Measurements from ENCODE around the gene ADAMTSL2.

DNA sequence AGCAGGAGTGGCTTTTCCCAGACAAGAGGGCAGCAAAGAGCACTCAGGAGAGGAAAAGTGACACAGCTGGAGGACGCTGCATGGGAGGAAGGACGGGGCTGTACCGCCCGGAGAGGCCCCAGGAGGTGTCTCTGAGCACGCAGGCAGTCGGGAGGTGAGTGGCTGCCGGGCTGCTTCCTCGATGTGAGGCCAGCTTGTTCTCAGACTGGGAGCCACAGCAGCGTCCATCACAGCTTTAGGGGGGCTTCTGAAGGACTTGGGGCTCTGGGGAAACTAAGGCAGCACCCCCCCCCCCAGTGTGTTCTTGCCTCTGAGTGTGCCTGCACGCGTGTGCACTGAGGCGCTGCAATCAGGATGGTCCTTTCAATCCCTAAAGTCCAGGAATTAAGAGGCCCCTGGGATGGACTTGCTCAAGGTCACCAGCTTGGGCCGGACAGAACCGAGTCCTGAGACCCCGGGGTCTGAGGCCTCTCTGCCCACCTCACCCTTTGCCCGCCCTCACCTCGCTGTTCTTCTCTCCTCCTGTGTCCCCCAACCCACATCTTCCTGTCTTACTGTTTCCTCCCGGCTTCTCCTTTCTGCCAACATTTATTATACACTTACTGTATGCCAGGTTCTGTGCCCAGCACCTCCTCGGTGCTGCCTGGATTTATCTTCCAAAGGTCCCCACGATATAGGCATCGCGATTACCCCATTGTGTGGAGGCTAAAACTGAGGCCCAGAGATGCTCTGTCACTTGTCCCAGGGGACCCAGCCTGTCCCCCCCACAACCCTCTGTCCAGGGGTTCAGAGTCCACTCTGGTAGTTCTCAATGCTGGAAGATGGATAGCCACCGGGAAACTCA, 41.7 kb downstream of the ADAMTSL2 start:
- TF ChIP-seq, protein P1, sequence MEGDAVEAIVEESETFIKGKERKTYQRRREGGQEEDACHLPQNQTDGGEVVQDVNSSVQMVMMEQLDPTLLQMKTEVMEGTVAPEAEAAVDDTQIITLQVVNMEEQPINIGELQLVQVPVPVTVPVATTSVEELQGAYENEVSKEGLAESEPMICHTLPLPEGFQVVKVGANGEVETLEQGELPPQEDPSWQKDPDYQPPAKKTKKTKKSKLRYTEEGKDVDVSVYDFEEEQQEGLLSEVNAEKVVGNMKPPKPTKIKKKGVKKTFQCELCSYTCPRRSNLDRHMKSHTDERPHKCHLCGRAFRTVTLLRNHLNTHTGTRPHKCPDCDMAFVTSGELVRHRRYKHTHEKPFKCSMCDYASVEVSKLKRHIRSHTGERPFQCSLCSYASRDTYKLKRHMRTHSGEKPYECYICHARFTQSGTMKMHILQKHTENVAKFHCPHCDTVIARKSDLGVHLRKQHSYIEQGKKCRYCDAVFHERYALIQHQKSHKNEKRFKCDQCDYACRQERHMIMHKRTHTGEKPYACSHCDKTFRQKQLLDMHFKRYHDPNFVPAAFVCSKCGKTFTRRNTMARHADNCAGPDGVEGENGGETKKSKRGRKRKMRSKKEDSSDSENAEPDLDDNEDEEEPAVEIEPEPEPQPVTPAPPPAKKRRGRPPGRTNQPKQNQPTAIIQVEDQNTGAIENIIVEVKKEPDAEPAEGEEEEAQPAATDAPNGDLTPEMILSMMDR (IDR thresholded peaks at IDR 0.05), result no peak
- TF ChIP-seq POLR2A (IDR thresholded peaks at IDR 0.05) (no peak), EP300 (IDR thresholded peaks at IDR 0.05) (no peak)
